Measurements from ENCODE around the gene TGFBRAP1. TPM values are rescaled to one million over a fixed set of nuclear protein-coding genes. Genes with fewer than 3 reads are reported as not detected.

Gene TGFBRAP1
- total RNA-seq, 1 donor = 17.7 TPM

GRCh38 chr2:105325389-105325963 lies 4.1 kb downstream of the TGFBRAP1 start:
- H3K4me3 ChIP-seq (ENCODE audit: low read depth, low read length) = no peak overlapping the region
- TF ChIP-seq CTCF (IDR thresholded peaks at IDR 0.05; ENCODE audit: insufficient read depth, low read length) = no peak
- no peak for DNase-seq (ENCODE audit: low read depth)

GRCh38 chr2:105324732-105325131 lies 4.8 kb downstream of the TGFBRAP1 start:
- H3K4me3 ChIP-seq (ENCODE audit: low read depth, low read length) = no peak overlapping the region
- DNase-seq (ENCODE audit: low read depth) = no peak

DNA sequence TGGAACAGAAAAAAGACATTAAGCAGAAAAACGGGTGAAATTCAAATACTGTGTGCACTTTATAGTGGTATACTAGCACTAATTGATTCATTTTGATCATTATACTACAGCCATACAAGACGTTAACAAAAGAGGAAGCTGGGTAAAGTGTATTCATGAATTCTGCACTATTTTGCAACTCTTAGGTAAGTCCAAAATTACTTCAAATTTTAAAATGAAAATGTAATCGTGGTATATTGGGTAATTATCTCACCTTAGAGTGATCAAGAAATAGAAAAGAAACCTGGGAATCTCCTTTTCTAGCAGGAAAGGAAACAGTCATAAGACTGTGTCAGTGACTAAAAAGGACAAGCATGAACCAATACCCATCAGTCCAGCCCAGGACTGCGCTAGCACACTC lies 5.4 kb downstream of the TGFBRAP1 start:
- DNase-seq (ENCODE audit: low read depth) = no peak
- no peak overlapping the region for H3K4me3 ChIP-seq (ENCODE audit: low read depth, low read length)
- no peak for TF ChIP-seq CTCF (IDR thresholded peaks at IDR 0.05; ENCODE audit: insufficient read depth, low read length)

More at GRCh38 chr2:105324732-105325131, 4.8 kb downstream of the TGFBRAP1 start:
- TF ChIP-seq CTCF (IDR thresholded peaks at IDR 0.05; ENCODE audit: insufficient read depth, low read length) = no peak

DNA sequence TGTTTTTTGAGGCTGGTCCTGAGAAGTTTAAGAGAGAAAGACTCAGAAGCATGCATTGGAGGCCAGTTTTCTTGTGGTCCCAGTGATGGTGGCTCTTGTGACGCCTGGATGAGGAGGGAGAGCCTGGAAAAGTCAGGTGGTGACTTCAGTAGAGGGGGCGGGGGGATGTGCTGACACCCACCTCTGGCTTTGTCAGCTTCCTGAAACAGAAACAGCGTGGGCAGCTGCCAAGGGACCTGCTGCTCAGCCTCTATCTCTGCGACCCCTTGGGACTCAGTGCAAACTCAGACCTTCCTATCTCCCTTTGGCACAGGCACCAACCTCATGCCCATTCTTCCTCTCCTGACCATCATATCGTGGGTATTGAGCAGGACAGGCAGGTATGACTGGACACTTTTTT lies 6.4 kb downstream of the TGFBRAP1 start:
- H3K4me3 ChIP-seq (ENCODE audit: low read depth, low read length) = no peak overlapping the region

GRCh38 chr2:105321875-105322646 lies 7.5 kb downstream of the TGFBRAP1 start:
- no peak overlapping the region for H3K4me3 ChIP-seq (ENCODE audit: low read depth, low read length)
- no peak for TF ChIP-seq CTCF (IDR thresholded peaks at IDR 0.05; ENCODE audit: insufficient read depth, low read length)
- no peak for DNase-seq (ENCODE audit: low read depth)

More for the DNA sequence above, 6.4 kb downstream of the TGFBRAP1 start:
- TF ChIP-seq CTCF (IDR thresholded peaks at IDR 0.05; ENCODE audit: insufficient read depth, low read length) = no peak
- DNase-seq (ENCODE audit: low read depth) = no peak

GRCh38 chr2:105320651-105321215 lies 8.8 kb downstream of the TGFBRAP1 start:
- DNase-seq (ENCODE audit: low read depth) = no peak
- H3K4me3 ChIP-seq (ENCODE audit: low read depth, low read length) = no peak overlapping the region
- no peak for TF ChIP-seq CTCF (IDR thresholded peaks at IDR 0.05; ENCODE audit: insufficient read depth, low read length)

Measured in fibroblast of the aortic adventitia (primary cell).